Measurements from ENCODE around the gene DNAJA4.

DNA sequence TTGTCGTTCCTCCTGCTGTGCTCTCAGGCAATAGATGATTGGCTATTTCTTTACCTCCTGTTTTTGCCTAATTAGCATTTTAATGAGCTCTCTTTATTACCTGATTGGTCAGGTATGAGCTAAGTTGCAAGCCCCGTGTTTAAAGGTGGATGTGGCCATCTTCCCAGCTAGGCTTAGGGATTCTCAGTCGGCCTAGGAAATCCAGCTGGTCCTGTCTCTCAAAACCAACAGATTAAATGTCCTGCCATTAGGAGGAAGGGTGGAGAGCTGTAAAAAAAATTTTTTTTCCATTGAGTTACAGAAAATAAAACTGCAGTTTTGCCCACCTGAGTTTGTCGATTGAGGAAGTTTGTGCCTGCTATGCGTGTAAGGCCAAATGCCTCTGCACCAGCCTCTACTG, 24.6 kb upstream of the DNAJA4 start:
- no peak for TF ChIP-seq POLR2A (IDR thresholded peaks at IDR 0.05)
- TF ChIP-seq, protein P1, sequence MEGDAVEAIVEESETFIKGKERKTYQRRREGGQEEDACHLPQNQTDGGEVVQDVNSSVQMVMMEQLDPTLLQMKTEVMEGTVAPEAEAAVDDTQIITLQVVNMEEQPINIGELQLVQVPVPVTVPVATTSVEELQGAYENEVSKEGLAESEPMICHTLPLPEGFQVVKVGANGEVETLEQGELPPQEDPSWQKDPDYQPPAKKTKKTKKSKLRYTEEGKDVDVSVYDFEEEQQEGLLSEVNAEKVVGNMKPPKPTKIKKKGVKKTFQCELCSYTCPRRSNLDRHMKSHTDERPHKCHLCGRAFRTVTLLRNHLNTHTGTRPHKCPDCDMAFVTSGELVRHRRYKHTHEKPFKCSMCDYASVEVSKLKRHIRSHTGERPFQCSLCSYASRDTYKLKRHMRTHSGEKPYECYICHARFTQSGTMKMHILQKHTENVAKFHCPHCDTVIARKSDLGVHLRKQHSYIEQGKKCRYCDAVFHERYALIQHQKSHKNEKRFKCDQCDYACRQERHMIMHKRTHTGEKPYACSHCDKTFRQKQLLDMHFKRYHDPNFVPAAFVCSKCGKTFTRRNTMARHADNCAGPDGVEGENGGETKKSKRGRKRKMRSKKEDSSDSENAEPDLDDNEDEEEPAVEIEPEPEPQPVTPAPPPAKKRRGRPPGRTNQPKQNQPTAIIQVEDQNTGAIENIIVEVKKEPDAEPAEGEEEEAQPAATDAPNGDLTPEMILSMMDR (IDR thresholded peaks at IDR 0.05): no peak
- no peak for TF ChIP-seq EP300 (IDR thresholded peaks at IDR 0.05)
- no peak for TF ChIP-seq POLR2AphosphoS5 (IDR thresholded peaks at IDR 0.05)
